HL-60 (cell line): ENCODE measurements around the gene GRID1.

Experiments used
- POLR2AphosphoS5 ChIP-seq: IDR thresholded peaks from 2 replicates; pipeline ENCODE4 v1.6.1; 2012; ENCODE audit warnings: low read depth
- TF ChIP-seq, protein P1 (sequence below): IDR thresholded peaks from one replicate; pipeline ENCODE4 v1.5.1; 2011; ENCODE audit warnings: low read length, control low read depth, inconsistent platforms; ENCODE audit not compliant: insufficient read depth
- TF ChIP-seq, protein P2 (sequence below): IDR thresholded peaks from 2 replicates; pipeline ENCODE4 v1.6.1; 2012; ENCODE audit warnings: low read depth; ENCODE audit not compliant: insufficient replicate concordance

DNA sequence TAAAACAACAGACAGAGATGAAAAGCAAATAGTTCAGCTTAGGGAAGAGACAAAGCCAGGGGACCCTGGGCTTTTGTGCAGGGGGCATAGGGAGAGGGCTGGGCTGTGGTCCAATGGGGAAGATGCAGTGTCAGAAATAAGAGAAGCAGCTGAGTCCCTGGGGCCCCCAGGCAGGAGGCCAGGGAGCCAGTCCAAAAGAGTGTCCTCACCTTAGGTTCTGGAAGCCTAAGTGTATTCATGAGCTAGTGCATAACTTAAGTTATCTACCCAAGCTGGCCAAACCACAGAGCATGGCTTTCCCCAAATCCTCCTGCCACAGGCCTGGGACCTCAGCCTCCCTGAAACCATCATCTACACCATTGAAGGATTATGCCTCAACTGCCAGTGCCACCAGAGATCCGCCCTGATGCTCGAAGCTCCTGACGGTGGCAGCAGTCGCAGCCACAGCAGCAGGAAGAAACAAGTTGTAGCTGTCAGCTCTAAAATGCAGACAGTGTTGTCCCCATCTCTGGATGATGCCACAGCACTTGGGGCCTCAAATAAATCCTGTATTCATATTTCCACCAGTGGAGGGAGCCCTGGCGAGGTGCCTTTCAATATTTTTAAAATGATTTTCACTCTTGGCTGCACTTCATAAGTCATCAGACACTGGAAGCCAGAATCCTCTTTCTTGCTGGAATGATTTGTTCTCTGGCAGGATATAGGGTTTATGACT lies 574.6 kb downstream of the GRID1 start:
- TF ChIP-seq, protein P1, sequence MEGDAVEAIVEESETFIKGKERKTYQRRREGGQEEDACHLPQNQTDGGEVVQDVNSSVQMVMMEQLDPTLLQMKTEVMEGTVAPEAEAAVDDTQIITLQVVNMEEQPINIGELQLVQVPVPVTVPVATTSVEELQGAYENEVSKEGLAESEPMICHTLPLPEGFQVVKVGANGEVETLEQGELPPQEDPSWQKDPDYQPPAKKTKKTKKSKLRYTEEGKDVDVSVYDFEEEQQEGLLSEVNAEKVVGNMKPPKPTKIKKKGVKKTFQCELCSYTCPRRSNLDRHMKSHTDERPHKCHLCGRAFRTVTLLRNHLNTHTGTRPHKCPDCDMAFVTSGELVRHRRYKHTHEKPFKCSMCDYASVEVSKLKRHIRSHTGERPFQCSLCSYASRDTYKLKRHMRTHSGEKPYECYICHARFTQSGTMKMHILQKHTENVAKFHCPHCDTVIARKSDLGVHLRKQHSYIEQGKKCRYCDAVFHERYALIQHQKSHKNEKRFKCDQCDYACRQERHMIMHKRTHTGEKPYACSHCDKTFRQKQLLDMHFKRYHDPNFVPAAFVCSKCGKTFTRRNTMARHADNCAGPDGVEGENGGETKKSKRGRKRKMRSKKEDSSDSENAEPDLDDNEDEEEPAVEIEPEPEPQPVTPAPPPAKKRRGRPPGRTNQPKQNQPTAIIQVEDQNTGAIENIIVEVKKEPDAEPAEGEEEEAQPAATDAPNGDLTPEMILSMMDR: no peak
- TF ChIP-seq POLR2AphosphoS5: no peak
- TF ChIP-seq, protein P2, sequence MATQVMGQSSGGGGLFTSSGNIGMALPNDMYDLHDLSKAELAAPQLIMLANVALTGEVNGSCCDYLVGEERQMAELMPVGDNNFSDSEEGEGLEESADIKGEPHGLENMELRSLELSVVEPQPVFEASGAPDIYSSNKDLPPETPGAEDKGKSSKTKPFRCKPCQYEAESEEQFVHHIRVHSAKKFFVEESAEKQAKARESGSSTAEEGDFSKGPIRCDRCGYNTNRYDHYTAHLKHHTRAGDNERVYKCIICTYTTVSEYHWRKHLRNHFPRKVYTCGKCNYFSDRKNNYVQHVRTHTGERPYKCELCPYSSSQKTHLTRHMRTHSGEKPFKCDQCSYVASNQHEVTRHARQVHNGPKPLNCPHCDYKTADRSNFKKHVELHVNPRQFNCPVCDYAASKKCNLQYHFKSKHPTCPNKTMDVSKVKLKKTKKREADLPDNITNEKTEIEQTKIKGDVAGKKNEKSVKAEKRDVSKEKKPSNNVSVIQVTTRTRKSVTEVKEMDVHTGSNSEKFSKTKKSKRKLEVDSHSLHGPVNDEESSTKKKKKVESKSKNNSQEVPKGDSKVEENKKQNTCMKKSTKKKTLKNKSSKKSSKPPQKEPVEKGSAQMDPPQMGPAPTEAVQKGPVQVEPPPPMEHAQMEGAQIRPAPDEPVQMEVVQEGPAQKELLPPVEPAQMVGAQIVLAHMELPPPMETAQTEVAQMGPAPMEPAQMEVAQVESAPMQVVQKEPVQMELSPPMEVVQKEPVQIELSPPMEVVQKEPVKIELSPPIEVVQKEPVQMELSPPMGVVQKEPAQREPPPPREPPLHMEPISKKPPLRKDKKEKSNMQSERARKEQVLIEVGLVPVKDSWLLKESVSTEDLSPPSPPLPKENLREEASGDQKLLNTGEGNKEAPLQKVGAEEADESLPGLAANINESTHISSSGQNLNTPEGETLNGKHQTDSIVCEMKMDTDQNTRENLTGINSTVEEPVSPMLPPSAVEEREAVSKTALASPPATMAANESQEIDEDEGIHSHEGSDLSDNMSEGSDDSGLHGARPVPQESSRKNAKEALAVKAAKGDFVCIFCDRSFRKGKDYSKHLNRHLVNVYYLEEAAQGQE: no peak
